ENCODE results near the gene NIPBL.

- no peak for TF ChIP-seq EZH2phosphoT487 (IDR thresholded peaks at IDR 0.05; ENCODE audit: borderline replicate concordance)
- no peak for TF ChIP-seq CTCF (IDR thresholded peaks at IDR 0.05 in 2 of 3, conservative IDR thresholded peaks at IDR 0.05 in 1 of 3; ENCODE audit: borderline replicate concordance in 1 of 3, insufficient read depth in 1 of 3, low read depth in 2 of 3, low read length in 2 of 3)
- TF ChIP-seq ELF1 (IDR thresholded peaks at IDR 0.05; ENCODE audit: borderline replicate concordance, low read depth), result no peak
- TF ChIP-seq CBX3 (IDR thresholded peaks at IDR 0.05; ENCODE audit: low read depth), result no peak
- TF ChIP-seq POLR2AphosphoS5 (IDR thresholded peaks at IDR 0.05; ENCODE audit: low read depth, low read length), result no peak
- TF ChIP-seq POLR2A (IDR thresholded peaks at IDR 0.05; ENCODE audit: borderline replicate concordance, extremely low read depth, insufficient read depth, insufficient read length), result no peak
- no peak for TF ChIP-seq EZH2 (IDR thresholded peaks at IDR 0.05)
- no peak for TF ChIP-seq MAX (IDR thresholded peaks at IDR 0.05)
- no peak for TF ChIP-seq ATF3 (IDR thresholded peaks at IDR 0.05)
- no peak for TF ChIP-seq SIN3A (IDR thresholded peaks at IDR 0.05; ENCODE audit: low read depth)
- TF ChIP-seq JUND (IDR thresholded peaks at IDR 0.05), result no peak
- no peak for TF ChIP-seq FOSL1 (IDR thresholded peaks at IDR 0.05; ENCODE audit: low read depth)
Measured at GRCh38 chr5:36950586-36951457, 74.3 kb downstream of the NIPBL start.
